ENCODE data around the gene UQCC3. TPM values are rescaled to one million over a fixed set of nuclear protein-coding genes. Genes with fewer than 3 reads are reported as not detected.
A peak's percentile ranks its signal among the peaks of the same experiment; 100 is the strongest.

The UQCC3 gene, protein sequence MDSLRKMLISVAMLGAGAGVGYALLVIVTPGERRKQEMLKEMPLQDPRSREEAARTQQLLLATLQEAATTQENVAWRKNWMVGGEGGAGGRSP
- total RNA-seq (2012; rRNA removed) = 5.7 and 6.7 TPM in 2 replicates
- 9.7 and 13.7 TPM in 2 replicates for polyA plus RNA-seq (2012; rRNA removed)
- 26.4 and 54.0 TPM in 2 replicates for polyA plus RNA-seq (2012; cell fraction: cytosol; rRNA removed)
- 5.4 and 6.0 TPM in 2 replicates for polyA plus RNA-seq (2012; cell fraction: nucleus; rRNA removed; ENCODE audit: low replicate concordance)
- percentile 48 among the genes with signal in this experiment for Bru-seq, nascent RNA
- BruChase-seq, experiment 1, labeled RNA remaining after a 6-hour chase = percentile 38 among the genes with signal in this experiment
- BruChase-seq, experiment 2, labeled RNA remaining after a 2-hour chase = percentile 44 among the genes with signal in this experiment
- long read RNA-seq, transcript UQCC3-201 (2 exons, 1,947 nt) = major isoform, 13 of 19 reads
- long read RNA-seq, partial matches to known transcripts = 0 of 19 reads
- long read RNA-seq, other reads (novel, unspliced or antisense) = 6 of 19 reads

DNA sequence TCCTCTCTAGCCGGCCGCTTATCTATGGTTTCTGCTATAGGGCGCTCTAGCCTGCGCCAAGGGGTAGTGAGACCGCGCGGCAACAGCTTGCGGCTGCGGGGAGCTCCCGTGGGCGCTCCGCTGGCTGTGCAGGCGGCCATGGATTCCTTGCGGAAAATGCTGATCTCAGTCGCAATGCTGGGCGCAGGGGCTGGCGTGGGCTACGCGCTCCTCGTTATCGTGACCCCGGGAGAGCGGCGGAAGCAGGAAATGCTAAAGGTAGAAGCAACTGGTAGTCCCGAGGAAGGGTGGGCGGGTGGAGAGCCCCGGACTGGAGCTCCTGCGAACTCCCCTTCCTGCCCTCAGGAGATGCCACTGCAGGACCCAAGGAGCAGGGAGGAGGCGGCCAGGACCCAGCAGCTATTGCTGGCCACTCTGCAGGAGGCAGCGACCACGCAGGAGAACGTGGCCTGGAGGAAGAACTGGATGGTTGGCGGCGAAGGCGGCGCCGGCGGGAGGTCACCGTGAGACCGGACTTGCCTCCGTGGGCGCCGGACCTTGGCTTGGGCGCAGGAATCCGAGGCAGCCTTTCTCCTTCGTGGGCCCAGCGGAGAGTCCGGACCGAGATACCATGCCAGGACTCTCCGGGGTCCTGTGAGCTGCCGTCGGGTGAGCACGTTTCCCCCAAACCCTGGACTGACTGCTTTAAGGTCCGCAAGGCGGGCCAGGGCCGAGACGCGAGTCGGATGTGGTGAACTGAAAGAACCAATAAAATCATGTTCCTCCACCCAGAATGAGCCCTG lies at the start of gene UQCC3, which contains the start of gene LBHD1:
Gene UQCC3, plus strand, starts transcription at position 66 of the 782 bp plus-strand sequence. Its CDS starts 73 bp downstream, at position 139.
Gene LBHD1, minus strand, starts transcription at position 660 of the 782 bp plus-strand sequence. CDS start 2,236 bp downstream, outside the sequence.
- dilution Hi-C loops (cut with HindIII; ENCODE audit: low sequenced_read_pairs, unreplicated experiment) = no loop called here
- BruUV-seq (replicated peaks) = no TSS peak

More for the DNA sequence above, at the start of gene UQCC3, which contains the start of gene LBHD1:
- H3K9me1 ChIP-seq (ENCODE audit: insufficient read depth, low read length) = peaks cover 3% of the 10 kb centered on the region; the same call in 1 of the 2 replicates
- peak within 1 kb of the TSS; percentile 98 for H3K23ac ChIP-seq (ENCODE audit: low read depth, low read length)
- H3K9ac ChIP-seq (ENCODE audit: low read depth, low read length) = peak within 1 kb of the TSS; percentile 95
- WGBS, 2 experiments (ENCODE audit: extremely low coverage in 2 of 2, insufficient read length in 1 of 2) = 1% methylated on average over 37 of the region's 59 CpGs; no CpG with 5 or more reads in 1 of the 2 experiments
- H3K4ac ChIP-seq (ENCODE audit: low read depth, low read length) = peak within 1 kb of the TSS; percentile 93
- H2BK15ac ChIP-seq (ENCODE audit: low read depth, low read length) = peak within 1 kb of the TSS; percentile 37; the same call in 1 of the 3 replicates
- H2AK5ac ChIP-seq (ENCODE audit: low read depth, low read length) = peak within 1 kb of the TSS; percentile 76
- peaks cover 23 to 53% of the 10 kb centered on the region in 2 experiments for H3K79me1 ChIP-seq (ENCODE audit: low read depth in 1 of 2, low read length in 2 of 2)
- H3K27ac ChIP-seq (ENCODE audit: insufficient read depth, low read length) = peak within 1 kb of the TSS; percentile 96
- H2BK120ac ChIP-seq (ENCODE audit: low read depth, low read length) = peak within 1 kb of the TSS; percentile 59
- ATAC-seq (ENCODE audit: low read depth) (peak; percentile 83), DNase-seq (peak; percentile 85)
- peak within 1 kb of the TSS; percentile 97 for H3K14ac ChIP-seq (replicated peaks; ENCODE audit: low read depth, low read length)
- peak within 1 kb of the TSS; percentile 91 to 98 for H4K8ac ChIP-seq (ENCODE audit: low read depth in 2 of 2, low read length in 2 of 2)
- CTCF ChIA-PET = interaction anchor here (0.6 kb wide), 1 partner anchor 130 kb away, joined by 7 read pairs; no protein-coding TSS in a partner anchor
- H2BK5ac ChIP-seq (ENCODE audit: low read depth, low read length, poor library complexity, severe bottlenecking) = peak within 1 kb of the TSS; percentile 68
- peak within 1 kb of the TSS; percentile 92 for H3K56ac ChIP-seq (ENCODE audit: extremely low read depth, insufficient read depth, low read length)
- peak within 1 kb of the TSS; percentile 93 for H2AK9ac ChIP-seq (replicated peaks; ENCODE audit: low read depth, low read length, poor library complexity)
- peak within 1 kb of the TSS; percentile 96 for H3K4me2 ChIP-seq (ENCODE audit: low read depth, low read length)
- H4K91ac ChIP-seq (ENCODE audit: insufficient read depth, low read depth, low read length) = peak within 1 kb of the TSS; percentile 89
- in situ Hi-C loops (cut with MboI; ENCODE audit: low sequenced_read_pairs) (no loop called here), intact Hi-C loops (cut with micrococcal nuclease) (loop anchor here (1.0 kb wide), 1 partner anchor 8 kb away; the partner anchor contains the start of gene UBXN1)
- POLR2A ChIA-PET (ENCODE audit: unreplicated experiment) = interaction anchor here (0.5 to 1.4 kb wide), 6 partner anchors 9 to 1070 kb away, joined by 3 to 17 read pairs (median 4); partner anchors contain the start of genes HNRNPUL2 and INTS5
- 0 out of 2 replicates have a peak, but pooled peaks cover 3% of the 10 kb centered on the region for H4K20me1 ChIP-seq (ENCODE audit: insufficient read depth, low read length)
- H3K9me3 ChIP-seq (ENCODE audit: control insufficient read depth, insufficient read depth, low read length) = no peaks in the 10 kb centered on the region
- peak within 1 kb of the TSS; percentile 97 for H4K5ac ChIP-seq (ENCODE audit: low read depth, low read length)
- H2AFZ ChIP-seq (replicated peaks; ENCODE audit: low read length, poor library complexity) = peak within 1 kb of the TSS; percentile 98
- H3K4me3 ChIP-seq (ENCODE audit: insufficient read depth, low read depth, low read length) = peak within 1 kb of the TSS; percentile 74
- no peaks in the 10 kb centered on the region for H3K27me3 ChIP-seq (ENCODE audit: control insufficient read depth, insufficient read depth, low read length)
- peaks cover 16% of the 10 kb centered on the region for H3K36me3 ChIP-seq (ENCODE audit: control insufficient read depth, insufficient read depth, low read length)
- TF ChIP-seq POLR2A (IDR thresholded peaks at IDR 0.05; ENCODE audit: low read depth, low read length) (peak; percentile 53; the same call in 1 of the 2 replicates), NFE2L2 (IDR thresholded peaks at IDR 0.05; ENCODE audit: low read depth, low read length) (no peak), MAFK (IDR thresholded peaks at IDR 0.05; ENCODE audit: low read depth, low read length) (peak; percentile 51; the same call in 1 of the 2 replicates)
- H2BK20ac ChIP-seq (ENCODE audit: low read depth, low read length) = no peak within 1 kb of the TSS
- H3K4me1 ChIP-seq (ENCODE audit: control insufficient read depth, insufficient read depth, low read length) = peaks cover 4% of the 10 kb centered on the region
- H3K18ac ChIP-seq (ENCODE audit: low read depth, low read length) = peak within 1 kb of the TSS; percentile 66

Measured in IMR-90 (cell line).